Erythroblast (primary cell): ENCODE data around the gene GIGYF2.

Experiments used
- GATA1 ChIP-seq: IDR thresholded peaks from 2 replicates; pipeline ENCODE4 v1.6.1; 2011; ENCODE audit warnings: low read depth, mild to moderate bottlenecking, control low read depth, low read length, moderate library complexity
- POLR2A ChIP-seq: IDR thresholded peaks from 2 replicates; pipeline ENCODE4 v1.6.1; 2011; ENCODE audit warnings: mild to moderate bottlenecking, low read length

DNA sequence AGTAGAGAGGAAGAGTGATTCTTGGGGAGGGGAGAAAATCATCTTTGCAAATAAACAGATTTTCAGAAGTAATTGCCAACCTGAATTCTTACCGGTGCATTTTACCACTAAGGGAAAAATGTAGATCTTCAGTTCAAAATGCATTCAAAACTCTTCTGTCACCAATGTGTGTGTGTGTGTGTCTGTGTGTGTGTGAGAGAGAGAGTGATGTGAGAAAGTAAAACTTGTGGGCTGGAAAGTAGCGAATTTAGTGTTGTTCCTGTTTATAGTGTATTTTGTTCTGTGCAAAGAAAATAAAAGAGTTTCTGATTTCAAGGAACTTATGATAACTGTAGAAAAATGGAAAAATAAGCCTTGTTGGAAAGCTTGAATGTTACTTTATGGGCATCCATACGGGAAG, 52.2 kb downstream of the GIGYF2 start:
- TF ChIP-seq POLR2A (no peak), GATA1 (no peak)
